HepG2 (cell line): ENCODE measurements around the gene MBD3. TPM values are rescaled to one million over a fixed set of nuclear protein-coding genes. Genes with fewer than 3 reads are reported as not detected.

ENCODE experiments used
- CHD4 ChIP-seq: fragments of 200-600 bp; sonication (generic); IDR thresholded peaks from 2 replicates; pipeline ENCODE4 v1.7.0; 2017; ENCODE audit warnings: mild to moderate bottlenecking, low read length, borderline replicate concordance
- DBP ChIP-seq: sonication (generic); formaldehyde crosslinking; IDR thresholded peaks from 2 replicates; pipeline ENCODE4 v1.4.0; 2020; ENCODE audit warnings: missing genetic modification reagents; ENCODE audit errors: not compliant biosample characterization
- DDIT3 ChIP-seq: sonication (generic); formaldehyde crosslinking; IDR thresholded peaks from 2 replicates; pipeline ENCODE4 v1.4.0; 2020; ENCODE audit warnings: mild to moderate bottlenecking, missing genetic modification reagents
- ELK4 ChIP-seq: sonication (generic); formaldehyde crosslinking; IDR thresholded peaks from 2 replicates; pipeline ENCODE4 v1.9.0; 2021; ENCODE audit warnings: missing genetic modification reagents, borderline replicate concordance
- HBP1 ChIP-seq: IDR thresholded peaks from 2 replicates; pipeline ENCODE4 v1.6.1; 2016; ENCODE audit warnings: low read depth, control low read depth
- HNF4A ChIP-seq: sonication (generic); formaldehyde crosslinking; IDR thresholded peaks from 2 replicates; pipeline ENCODE4 v1.4.0; 2020; ENCODE audit warnings: missing genetic modification reagents
- LRRFIP1 ChIP-seq: sonication (generic); formaldehyde crosslinking; conservative IDR thresholded peaks from 2 replicates; pipeline ENCODE4 v1.4.0; 2020; ENCODE audit warnings: missing genetic modification reagents
- NFIC ChIP-seq: IDR thresholded peaks from 2 replicates; pipeline ENCODE4 v1.6.1; 2012; ENCODE audit warnings: mild to moderate bottlenecking, low read length, inconsistent platforms
- SMAD3 ChIP-seq: sonication (generic); formaldehyde crosslinking; IDR thresholded peaks from 2 replicates; pipeline ENCODE4 v1.4.0; 2020; ENCODE audit warnings: missing genetic modification reagents
- SMAD9 ChIP-seq: sonication (generic); formaldehyde crosslinking; IDR thresholded peaks from 2 replicates; pipeline ENCODE4 v1.5.1; 2020; ENCODE audit warnings: mild to moderate bottlenecking, missing genetic modification reagents
- ZIK1 ChIP-seq: sonication (generic); formaldehyde crosslinking; IDR thresholded peaks from 2 replicates; pipeline ENCODE4 v1.5.0; 2020; ENCODE audit warnings: mild to moderate bottlenecking, low read depth, missing genetic modification reagents, borderline replicate concordance
- ZNF275 ChIP-seq: sonication (generic); formaldehyde crosslinking; IDR thresholded peaks from 2 replicates; pipeline ENCODE4 v1.8.0; 2022; ENCODE audit warnings: missing genetic modification reagents, mild to moderate bottlenecking, inconsistent platforms, borderline replicate concordance
- ZNF333 ChIP-seq: sonication (generic); formaldehyde crosslinking; IDR thresholded peaks from 2 replicates; pipeline ENCODE4 v1.4.0; 2020; ENCODE audit warnings: mild to moderate bottlenecking, missing genetic modification reagents, borderline replicate concordance
- ZNF34 ChIP-seq: sonication (generic); formaldehyde crosslinking; IDR thresholded peaks from 2 replicates; pipeline ENCODE4 v1.4.0; 2020; ENCODE audit warnings: mild to moderate bottlenecking, missing genetic modification reagents, borderline replicate concordance
- ZNF556 ChIP-seq: sonication (generic); formaldehyde crosslinking; IDR thresholded peaks from 2 replicates; pipeline ENCODE4 v1.4.0; 2020; ENCODE audit warnings: mild to moderate bottlenecking, missing genetic modification reagents, borderline replicate concordance
- ZNF766 ChIP-seq: sonication (generic); formaldehyde crosslinking; IDR thresholded peaks from 2 replicates; pipeline ENCODE4 v1.5.0; 2020; ENCODE audit warnings: missing genetic modification reagents, borderline replicate concordance
- ZNF792 ChIP-seq: IDR thresholded peaks from 2 replicates; pipeline ENCODE4 v1.6.1; 2016
- ZSCAN5A ChIP-seq: sonication (generic); formaldehyde crosslinking; IDR thresholded peaks from 2 replicates; pipeline ENCODE4 v1.8.0; 2022; ENCODE audit warnings: mild to moderate bottlenecking, missing genetic modification reagents, borderline replicate concordance
- polyA plus RNA-seq, 8 experiments: library from polyadenylated mRNA; depleted of rRNA in 3 of 8; stranded (reverse) in 7 of 8; unstranded in 1 of 8; fragments of >200 nt; fragmentation: Illumina TruSeq in 4 of 8; extraction: Trizol in 4 of 8; gene quantifications; 2 replicates each; pipeline versions ENCODE4 v1.2.1 to v1.2.3, GENCODE V29; 2011 to 2016; ENCODE audit warnings: low read depth in 4 of 8, missing spikeins in 1 of 8, mixed read lengths in 1 of 8; ENCODE audit not compliant: insufficient read depth in 1 of 8
- total RNA-seq, 5 experiments: library from RNA; depleted of rRNA; stranded (reverse); fragments of >200 nt; fragmentation: Illumina TruSeq; extraction: Trizol; gene quantifications; 2 replicates each; pipeline ENCODE4 v1.2.3, GENCODE V29; 2016; ENCODE audit warnings: low read depth in 1 of 5

The MBD3 gene
- total and polyA plus RNA-seq, 2 of the 13 experiments (the other 11 are each of a cell fraction or from before 2014, with no cell fraction given): 21.2 to 76.9 TPM

- no peak for TF ChIP-seq ZSCAN5A (CRISPR knock-in tag)
- TF ChIP-seq ZIK1: no peak
- TF ChIP-seq DDIT3 (CRISPR knock-in tag): no peak
- TF ChIP-seq NFIC: no peak
- TF ChIP-seq ZNF333: 0 out of 2 replicates have a peak, but pooled peaks have one; percentile 18
- no peak for TF ChIP-seq SMAD9 (CRISPR knock-in tag)
- no peak for TF ChIP-seq ZNF34
- no peak for TF ChIP-seq ZNF275 (CRISPR knock-in tag)
- TF ChIP-seq ELK4 (CRISPR knock-in tag): no peak
- TF ChIP-seq HNF4A (CRISPR knock-in tag): no peak
- no peak for TF ChIP-seq ZNF556 (CRISPR knock-in tag)
- TF ChIP-seq CHD4: no peak
- no peak for TF ChIP-seq HBP1 (CRISPR knock-in tag)
- TF ChIP-seq ZNF792 (CRISPR knock-in tag): no peak
- no peak for TF ChIP-seq SMAD3
- no peak for TF ChIP-seq DBP
- no peak for TF ChIP-seq LRRFIP1 (CRISPR knock-in tag)
- no peak for TF ChIP-seq ZNF766 (CRISPR knock-in tag)
Observed at GRCh38 chr19:1590641-1591397, 1.8 kb downstream of the MBD3 start (continued).
